CD4-positive, alpha-beta T cell treated with Interleukin-15 for 1 hour (primary cell): ENCODE data around the gene CRYBA1.

Experiments used
- DNase-seq: peaks from one replicate; pipeline ENCODE4 v3.0.0-alpha.2; 2020

Gene CRYBA1

DNA sequence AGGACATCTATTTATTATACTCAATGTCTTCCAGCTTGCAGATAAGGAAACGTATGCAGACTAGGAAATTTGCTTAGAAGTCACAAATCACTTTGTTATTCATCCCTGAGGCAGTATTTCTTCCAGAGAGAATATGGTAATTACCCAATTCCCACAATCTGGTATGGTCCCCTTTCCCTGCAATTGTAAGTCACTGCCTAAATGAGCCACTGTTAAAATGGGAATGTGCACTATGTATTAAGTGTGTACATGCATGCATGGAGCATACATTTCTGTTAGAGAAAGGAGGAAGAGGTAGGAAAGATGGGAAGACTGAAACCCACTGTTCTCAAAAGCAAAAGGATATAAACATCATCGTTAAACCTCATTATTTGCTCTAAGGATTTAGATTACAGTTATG is 37.3 kb downstream of the CRYBA1 start:
- DNase-seq, result no peak

DNA sequence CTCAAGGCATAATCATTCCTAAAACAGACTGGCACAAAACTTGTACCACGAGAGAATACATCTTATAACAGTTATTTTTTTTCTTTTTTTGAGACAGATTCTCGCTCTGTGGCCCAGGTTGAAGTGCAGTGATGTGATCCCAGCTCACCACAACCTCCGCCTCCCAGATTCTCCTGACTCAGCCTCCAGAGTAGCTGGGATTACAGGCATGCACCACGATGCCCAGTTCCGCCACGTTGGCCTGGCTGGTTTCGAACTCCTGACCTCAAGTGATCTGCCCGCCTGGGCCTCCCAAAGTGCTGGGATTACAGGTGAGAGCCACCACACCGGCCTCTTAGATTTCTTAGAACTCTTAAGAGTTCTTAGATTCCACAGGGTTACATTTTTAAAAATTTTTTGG is 43.2 kb downstream of the CRYBA1 start:
- DNase-seq, result no peak

DNA sequence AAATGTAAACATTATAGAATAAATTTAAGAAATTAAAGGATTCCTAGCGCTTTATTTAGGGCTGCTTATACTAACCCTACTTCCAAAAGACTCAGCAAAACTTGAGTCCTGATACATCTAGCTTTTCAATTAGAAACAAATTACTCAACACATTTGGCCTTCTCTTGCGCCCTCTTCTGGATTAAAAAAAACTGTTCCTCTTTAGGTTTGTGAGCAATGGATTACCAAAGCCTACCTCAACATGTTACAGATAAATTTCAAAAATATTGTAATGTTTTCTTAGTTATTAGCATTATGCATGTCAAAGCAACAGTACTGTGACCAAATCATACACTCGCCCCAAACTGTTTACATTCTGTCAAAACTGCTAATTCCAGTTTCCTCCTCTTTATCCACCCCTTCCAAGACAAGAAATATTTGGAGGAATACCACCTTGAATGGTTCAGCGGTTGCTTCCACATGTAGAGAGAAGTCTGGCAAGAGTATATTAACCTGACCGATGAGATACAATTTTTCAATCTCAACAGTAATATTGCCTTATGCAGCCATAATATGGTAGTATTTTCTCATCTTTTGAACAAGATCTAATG is 44.6 kb downstream of the CRYBA1 start:
- no peak for DNase-seq

DNA sequence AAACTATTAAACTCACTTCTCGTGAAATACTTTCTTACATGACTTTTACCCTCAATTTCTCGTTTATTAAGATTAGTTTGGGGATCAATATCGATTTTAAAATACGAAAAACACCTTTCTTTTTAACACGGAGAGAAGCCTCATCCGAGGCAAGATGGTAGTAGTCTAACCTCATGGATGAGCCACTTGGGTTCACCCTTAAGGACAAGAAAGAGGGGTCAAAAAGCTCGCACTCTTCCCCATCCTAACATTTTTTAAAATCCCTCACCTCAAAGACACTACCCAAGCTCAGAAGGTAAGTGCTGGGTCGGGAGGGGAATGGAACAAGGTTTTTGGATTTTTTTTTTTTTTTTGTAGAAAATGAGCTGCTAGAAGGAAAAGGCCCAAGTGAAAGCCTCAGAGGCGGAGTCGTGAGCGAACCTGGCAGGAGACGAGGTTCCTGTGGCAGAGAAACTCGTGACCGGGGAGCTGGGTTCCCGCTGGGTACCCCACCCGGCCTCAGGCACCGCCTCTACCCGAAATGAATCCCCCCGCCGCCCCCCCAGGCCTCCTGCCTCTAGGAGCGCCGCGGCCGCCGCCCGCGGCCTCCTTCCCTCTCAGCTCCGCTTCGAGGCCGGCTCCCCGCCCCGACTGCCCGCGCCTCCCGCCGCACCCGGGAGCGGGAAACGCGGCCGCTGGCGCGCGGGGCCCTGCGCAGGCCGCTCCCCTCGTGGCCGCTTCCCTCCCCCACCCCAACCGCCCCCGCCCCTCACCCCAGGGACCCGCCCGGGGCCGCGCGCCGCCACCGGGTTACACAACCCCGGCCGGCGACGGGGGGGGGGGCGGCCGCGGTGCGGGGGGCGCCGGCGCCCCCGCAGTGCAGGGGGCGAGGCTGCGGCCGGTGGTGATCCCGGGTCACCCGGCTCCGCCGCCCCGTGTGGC is 45.7 kb downstream of the CRYBA1 start:
- peak; percentile 70 for DNase-seq

DNA sequence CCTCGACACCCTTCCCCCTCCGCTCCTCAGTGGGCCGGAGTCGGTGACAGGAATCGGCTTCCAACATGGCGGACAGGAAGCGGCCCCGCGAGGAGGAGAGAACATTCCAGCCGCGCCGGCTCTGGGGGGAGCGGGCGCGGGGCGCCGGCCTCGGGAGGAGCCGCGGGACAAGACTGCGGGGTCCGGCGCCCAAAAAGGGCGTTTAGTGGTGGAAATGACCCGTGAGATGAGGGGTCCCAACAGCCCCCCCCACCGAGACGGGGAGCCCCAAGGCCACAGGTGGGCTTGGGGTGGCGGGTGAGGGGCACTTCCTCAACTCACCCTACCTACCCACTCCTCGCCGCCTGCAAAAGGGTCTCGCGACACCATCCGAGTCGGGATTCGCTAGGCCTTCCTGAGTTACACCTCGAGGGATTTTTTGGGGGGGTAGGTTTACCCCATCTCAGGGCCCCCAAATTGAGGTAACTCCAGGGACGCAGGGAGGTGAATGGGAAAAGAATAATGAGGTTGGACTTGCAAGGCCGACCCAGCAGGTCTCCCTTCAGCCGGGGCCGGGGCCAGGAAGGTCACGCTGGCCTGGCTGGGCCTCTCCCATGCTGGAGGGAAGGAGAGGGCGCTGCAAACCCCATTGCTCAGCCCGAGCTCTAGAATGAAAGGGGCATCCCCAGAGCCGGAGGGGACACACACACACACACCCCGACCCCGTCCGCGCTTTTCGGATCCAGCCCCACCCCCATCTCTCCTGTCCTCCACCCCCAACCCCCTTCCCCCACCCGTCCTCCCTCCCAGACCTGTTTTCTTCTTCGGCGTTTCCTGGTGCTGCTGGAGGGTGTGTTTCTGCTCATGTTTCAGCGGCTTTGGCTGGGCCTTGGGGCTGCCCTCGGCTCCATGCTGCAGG is 46.6 kb downstream of the CRYBA1 start:
- peak; percentile 45 for DNase-seq

DNA sequence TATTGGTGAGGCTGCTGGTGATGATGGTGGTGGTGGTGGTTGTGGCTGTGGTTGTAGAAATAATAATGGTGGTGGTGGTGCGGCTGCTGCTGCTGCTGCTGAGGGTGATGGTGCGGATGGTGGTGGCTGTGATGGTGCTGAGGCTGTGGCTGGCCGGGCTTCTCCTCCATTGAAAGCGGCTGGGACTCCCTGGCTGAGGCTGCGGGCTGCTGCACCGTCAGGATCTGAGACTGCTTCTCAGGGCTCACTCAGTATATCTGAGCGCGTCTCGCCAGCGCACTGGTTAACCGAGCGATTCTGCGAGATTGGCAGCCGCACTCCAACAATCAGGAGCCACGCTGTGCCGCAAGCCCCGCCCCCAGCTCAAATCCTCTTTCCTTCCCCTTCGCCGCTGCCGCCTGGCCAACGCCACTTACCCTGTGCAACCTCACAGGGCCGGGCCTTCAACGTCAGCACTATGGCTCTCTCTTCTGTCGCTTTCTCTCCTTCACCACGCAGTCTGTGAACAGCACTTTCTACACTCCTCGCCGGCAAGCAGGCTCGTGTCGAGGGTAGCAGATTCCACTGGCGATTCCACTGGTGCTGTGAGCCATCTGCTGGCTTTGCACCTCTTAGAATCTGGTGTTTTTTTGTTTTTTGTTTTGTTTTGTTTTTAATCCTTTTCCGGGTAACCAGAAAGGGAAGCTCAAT is 47.4 kb downstream of the CRYBA1 start, which contains the start of gene NUFIP2:
TSS of gene NUFIP2 (minus strand) at position 259 of the 690 bp plus-strand sequence. CDS start at position 170, 89 bp downstream.
- peak; percentile 99 for DNase-seq

DNA sequence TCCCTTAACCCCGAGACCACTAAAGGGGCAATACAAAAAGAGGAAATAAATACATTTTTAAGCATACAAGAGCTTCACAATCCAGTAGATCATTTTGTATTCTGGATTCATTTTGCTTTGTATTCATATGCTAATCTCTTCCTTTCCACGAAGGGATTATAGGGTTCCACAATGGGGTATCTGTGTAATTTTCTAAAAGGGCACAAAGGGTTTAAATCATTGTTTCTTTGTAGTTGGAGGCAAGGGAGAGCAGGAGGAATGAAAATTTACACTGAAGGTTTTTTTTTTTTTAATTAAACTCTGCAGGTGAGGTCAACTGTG is 47.9 kb downstream of the CRYBA1 start:
- DNase-seq, result no peak

DNA sequence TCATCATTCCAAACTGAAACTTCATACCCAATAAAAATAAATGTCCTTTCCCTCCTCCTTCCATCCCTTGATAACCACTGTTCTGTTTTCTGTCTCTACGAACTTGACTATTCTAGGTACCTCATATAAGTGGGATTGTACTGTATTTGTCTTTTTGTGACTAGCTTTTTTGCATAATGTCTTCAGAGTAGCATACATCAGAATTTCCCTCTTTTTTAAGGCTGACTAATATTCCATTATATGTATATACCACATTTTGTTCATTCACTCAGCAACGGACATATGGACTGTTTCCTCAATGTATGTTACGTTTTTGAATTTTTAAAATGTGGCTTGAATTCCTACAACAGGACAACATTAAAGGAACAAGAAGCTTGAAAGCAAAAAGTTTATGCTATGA is 48.8 kb downstream of the CRYBA1 start:
- DNase-seq, result no peak

DNA sequence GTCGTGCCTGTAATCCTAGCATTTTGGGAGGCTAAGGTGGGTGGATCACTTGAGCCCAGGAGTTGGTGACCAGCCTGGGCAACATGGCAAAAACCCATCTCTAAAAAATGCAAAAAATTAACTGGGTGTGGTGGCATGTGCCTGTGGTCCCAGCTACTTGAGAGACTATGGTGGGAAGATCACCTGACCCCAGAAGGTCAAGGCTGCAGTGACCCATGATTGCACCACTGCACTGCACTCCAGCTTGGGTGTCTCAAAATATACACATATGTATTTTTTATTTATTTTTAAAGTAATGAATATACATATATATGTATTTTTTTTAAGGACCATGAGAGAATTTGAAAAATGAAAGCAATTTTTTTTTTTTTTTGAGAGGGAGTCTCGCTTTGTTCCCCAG is 52.4 kb downstream of the CRYBA1 start:
- DNase-seq, result no peak

DNA sequence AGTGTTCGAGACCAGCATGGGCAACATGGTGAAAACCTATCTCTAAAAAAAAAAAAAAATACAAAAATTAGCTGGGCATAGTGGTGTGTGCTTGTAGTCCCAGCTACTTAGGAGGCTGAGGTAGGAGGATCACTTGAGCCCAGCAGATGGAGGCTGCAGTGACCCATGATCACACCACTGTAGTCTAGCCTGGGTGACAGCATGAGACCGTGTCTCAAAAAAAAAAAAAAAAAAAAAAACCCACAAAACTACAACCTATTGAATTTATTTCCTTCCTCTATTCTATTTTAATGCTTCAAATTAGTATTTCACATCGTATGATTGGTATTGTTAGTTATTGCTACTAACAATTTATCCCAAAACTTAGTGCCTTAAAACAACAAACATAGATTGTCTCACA is 56.7 kb downstream of the CRYBA1 start:
- DNase-seq, result no peak
